ENCODE measurements around the gene RNF114.
A peak's percentile ranks its signal among the peaks of the same experiment; 100 is the strongest.

Gene RNF114

DNA sequence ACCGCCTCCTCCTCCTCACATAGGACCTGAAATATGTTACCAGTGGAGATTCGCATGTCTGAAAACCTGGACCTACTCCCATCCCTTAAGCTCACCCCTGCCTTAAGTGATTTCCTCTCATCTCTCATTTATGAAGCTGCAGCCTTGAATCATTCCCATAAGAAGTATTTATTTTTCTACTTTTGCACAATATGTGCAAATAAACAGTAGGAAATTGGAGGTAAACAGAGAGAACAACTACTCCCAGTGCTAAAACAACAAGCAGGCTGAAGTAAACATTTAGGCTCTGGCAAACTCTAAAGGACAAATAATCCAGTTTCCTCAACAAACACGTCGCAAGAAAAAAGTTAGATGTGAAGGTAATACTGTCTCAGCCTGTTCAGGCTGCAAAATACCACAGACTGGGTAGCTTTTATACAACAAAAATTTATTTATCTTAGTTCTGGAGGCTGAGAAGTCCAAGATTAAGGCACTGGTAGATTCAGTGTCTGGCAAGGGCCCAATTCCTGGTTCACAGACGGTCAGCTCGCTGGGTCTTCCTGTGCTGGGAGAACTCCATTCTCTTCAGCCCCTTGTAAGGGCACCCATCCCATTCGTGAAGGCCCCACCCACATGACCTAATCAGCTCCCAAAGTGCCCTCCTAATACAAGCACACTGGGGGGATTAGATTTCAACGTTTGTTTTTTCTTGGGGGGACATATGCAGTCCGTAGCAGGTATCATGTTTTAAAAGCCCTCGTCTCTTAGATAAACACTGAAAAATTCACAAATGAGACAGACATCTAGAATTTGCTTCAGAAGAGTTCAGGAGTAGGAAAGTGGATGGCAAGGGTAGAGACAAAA, 36.4 kb upstream of the RNF114 start:
- Histone ChIP-seq H3K4me3 (no peak overlapping the region), H3K27ac (no peak overlapping the region)

DNA sequence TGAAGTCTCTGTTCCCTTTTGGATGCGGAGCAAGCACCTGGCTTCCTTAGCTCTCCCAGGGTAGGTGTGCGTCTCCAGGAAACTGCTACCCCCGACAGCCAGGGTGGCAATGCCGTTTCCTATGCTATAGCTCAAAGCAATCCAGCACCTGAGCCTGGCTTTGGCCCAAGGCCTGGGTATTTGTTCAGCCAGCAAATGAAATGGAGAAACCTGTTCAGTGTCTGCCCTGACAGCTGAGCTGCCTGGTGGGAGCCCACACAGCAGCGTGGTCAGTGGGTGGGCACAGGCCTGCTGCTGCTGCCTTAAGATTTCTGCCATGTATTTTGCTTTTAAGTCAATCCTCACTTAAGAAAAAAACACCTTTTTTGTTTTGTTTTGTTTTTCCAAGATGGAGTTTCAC, 34.6 kb upstream of the RNF114 start:
- H3K4me3 ChIP-seq, result no peak overlapping the region
- no peak overlapping the region for H3K27ac ChIP-seq

DNA sequence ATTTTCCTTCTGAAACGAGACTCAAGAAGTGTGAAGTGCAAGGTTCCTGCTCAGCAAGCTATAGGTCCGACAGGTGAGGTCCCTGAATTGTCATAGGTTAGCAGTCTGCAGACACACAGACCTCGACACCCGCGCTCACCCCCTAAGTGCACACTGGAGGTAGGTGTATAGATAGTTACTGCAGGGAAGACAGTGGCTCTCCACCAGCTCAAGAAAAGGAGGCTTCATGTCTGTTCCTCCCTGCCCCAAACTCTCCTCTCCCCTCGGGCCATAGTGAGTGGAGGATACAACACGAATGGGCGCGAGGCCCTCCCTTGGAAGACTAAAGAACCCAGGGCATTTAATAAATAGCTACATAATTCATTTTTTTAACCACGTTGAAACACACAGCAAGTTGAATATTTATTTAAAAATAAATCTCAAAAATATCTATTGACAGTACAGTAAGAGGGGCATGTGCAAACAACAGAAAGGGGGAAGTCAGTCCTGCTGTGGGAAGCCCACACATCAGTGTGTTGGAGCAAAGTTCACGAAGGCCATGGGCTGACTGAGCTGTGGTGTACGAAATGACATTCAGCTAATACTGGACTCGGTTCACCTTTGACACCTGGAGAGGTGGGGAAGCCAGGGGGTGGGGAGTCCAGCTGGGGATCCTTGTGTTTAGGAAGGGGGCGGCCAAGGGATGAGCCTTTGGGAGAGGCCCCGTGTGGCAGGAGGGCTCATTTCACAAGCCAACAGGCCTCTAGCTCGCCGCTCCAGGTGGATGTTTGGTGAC, 31.6 kb upstream of the RNF114 start:
- Histone ChIP-seq H3K27ac (no peak overlapping the region), H3K4me3 (no peak overlapping the region)

DNA sequence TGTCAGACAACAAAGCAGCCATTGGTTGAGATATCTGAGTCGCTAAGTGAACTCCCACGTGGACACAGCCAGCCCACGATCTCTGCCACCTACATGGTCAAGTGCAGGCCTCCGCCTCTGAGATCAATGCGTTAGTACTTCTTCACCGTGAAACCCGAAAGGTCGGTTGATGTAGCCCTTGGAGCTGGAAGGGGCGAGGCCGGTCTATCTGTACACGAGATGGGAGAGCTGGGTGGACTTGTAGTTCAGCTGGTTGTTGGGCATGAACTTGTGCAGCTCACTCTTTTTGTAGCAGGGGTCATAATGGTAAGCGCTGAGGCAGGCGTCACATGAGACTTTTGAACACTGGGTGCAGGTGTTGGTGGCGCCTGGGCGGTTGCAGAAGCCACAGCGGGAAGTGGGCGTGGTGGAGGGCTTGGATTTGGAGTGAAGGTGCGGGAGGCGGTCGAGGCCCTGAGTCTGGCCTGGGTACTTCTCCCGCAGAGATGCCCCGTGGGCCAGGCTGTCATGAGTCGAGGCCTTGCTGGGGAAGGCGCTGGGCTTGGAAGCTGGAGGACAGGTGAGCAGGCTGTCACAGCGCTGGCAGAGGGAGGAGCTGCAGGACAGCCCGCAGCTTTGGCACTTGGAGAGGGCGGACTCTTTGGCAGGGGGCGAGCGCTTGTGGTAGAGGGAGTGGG, 30.6 kb upstream of the RNF114 start:
- Histone ChIP-seq H3K27ac (no peak overlapping the region), H3K4me3 (no peak overlapping the region)

DNA sequence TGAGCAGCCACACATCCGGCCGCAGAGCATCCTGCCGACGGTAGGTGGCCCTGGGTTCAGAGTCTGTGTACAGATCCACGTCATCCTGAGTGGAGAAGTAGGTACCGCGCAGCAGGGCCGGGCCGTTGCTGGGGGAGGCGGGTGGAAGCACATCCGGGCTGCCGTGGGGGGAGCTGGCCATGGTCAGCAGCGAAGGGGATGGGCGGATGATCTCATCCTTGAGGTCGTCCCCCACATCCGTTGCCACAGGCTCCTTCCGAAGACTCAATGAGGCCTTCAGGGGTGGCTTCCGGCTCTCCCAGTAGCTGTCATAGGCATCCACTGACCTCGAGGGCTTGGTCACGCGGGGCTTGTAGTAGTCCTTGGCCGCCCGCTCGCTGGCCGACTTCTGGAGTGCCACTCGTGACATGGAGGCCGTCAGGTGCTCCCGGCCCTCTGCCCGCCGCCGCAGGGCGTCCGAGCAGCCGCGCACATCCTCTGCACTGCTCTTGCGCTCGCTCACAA, 30.0 kb upstream of the RNF114 start:
- Histone ChIP-seq H3K27ac (no peak overlapping the region), H3K4me3 (no peak overlapping the region)

DNA sequence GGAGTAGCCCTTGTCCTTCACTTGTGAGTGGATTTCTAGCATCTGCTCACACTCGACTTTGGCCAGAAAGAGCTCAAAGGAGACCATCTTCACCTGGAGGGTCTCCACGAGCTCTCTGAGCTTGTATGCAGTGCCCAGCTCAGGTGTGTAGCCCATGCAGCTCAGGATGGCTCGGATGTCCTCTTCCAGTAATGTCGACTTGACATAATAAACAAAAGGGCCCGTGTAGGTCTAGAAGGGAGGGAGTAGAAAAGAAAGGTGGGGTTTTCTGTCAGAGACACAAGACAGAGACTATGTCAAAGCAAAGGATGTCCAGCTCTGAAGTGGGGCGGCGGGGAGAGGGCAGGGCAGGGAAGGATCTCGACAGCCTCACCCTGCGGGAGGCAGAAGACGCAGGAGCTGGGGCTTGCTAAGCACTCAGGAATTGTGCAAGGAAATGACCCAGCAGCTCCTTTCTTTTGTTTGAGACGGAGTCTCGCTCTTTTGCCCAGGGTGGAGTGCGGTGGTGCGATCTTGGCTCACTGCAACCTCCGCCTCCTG, 29.5 kb upstream of the RNF114 start:
- Histone ChIP-seq H3K27ac (no peak overlapping the region), H3K4me3 (no peak overlapping the region)

DNA sequence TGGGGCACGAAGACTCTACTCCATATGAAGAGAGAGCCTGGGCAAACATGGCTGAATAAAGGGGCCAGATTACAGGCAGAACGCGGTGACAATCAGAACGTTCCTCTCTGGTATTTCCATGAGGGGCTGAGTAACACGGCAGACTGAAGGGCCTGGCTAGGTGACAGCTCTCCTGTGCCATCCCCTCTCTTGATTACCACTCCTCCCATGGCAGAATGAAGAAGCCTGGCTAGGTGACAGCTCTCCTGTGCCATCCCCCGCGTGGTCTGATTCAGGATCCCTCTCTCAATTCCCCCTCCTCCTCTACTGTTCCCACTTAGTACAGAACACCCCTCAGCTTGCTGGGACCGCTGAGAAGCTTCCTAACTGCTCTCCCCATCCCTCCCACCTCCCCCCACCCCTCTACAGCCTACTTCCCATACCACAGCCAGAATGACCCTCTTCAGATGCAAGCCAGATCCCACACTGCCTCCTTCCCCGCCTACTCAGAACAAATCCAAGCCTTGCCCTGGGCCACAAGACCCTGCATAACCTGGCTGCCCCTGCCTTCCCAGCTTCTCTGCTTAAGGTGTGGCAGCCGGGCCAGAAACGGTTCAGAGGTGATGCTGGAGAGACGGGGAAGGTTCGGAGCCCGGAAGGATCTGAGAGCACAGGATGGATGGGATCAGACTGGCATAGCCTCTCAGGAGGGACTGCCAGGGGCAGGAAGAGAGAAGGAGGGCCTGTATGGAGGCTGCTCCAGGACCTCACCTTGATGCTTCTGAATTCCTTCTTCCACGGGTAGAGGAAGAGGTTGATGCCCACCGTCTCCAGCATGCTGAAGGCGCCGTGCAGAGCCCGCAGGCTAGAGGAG, 28.6 kb upstream of the RNF114 start:
- no peak overlapping the region for H3K4me3 ChIP-seq
- H3K27ac ChIP-seq, result peak overlapping the region in 2 of 21 experiments; percentile 3 to 21

DNA sequence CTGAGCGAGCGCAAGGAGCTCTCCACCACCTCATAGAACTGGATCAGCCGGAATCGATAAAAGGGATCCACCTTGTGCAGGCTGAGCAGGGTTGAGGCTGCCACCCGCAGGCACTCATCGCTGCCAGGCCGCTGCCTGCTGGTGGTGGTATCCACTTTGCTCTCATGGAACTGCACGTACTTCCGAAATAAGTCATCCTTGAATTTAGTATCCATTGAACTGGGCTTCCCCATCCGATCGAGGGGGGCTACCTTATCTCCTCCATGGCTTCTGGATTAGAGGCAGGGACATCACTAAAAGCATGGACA, 28.0 kb upstream of the RNF114 start:
- no peak overlapping the region for H3K27ac ChIP-seq
- H3K4me3 ChIP-seq, result no peak overlapping the region

DNA sequence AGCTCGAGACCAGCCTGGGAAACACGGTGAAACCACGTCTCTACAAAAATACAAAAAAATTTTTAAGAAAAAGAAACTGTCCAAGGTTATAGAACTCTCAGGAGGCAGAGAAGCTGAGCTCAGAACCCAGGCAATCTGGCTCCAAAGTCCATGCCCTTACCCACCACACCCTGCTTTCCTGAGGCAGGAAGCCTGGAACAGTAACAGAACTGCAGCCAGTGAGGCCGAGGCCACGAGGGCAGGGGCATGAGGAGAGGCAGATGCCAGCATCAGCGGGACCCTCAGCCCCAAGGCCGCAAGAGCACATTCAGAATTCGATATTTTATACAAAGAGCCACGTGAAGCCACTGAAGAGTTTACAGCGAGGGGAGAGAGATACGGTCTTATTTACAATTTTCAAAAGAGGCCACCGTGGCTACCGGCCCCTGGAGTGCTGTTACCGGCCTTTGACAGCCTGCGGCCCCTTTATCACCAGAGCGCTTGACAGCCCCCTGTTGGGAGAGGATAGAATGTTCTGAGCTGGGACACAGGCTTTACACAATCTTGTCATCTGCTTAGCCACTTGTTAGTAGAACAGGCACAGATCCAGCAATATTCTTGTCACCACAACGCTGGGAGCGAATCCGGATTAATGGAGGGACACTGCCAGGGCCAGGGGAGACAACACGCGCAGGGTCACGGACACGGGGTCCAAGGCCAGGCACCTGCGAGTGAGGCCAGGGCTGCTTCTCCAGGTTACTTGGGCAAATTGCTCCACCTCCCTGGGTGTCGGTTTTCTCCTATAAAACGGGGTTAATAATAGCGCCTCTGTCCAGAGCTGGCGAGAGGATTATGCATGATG, 26.5 kb upstream of the RNF114 start:
- Histone ChIP-seq H3K4me3 (no peak overlapping the region), H3K27ac (peak overlapping the region in 3 of 21 experiments; percentile 0 to 41 (median 26))

DNA sequence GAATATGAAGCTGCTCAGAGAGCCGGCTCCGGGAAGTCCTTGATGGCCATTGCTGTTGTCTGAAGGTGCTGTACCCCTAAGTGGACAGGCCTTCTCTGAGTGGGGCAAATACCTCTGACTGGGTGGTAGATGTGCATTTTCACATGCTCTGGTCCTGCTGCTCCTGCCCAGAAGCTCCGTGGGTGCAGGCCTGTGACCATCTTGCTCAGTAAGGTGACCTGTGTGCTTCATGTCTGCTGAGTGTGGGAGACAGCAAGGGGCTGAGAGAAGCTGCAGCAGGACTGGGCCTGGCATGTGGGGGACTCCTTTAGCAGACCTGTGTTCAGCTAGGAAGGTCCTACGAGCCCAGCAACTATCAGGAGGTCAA, 25.9 kb upstream of the RNF114 start:
- Histone ChIP-seq H3K27ac (peak overlapping the region in 2 of 21 experiments; percentile 0 to 13), H3K4me3 (no peak overlapping the region)

DNA sequence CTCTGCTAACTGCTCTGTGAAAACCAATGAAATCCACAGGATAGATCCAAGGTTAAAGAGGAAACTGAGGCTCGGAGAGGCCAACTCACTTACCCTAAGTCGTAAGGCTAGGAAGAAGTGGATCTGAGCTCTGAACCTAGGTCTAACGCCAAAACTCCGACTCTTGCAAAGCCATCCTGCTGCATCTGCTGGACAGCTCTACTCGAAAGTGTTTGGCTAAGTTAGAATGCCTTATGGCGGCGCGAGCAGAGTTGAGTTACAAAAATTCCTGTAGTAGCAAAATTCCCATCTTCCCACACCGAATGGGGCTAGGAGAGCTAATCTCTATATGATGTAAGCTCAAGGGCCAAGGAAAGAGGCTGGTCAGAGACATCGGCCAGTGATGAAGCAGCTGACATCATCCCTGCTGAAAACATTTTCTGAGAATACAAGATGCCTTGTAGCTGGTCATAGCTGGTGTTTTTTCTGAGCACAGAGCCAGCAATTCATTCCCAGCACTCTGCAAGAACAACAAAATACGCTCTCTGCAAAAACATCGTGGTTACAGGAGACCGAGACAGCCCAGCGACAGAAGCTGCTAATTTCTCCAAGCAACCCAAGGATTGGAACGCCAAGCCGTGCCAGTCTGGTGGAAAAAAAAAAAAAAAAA, 22.7 kb upstream of the RNF114 start:
- Histone ChIP-seq H3K4me3 (no peak overlapping the region), H3K27ac (no peak overlapping the region)

DNA sequence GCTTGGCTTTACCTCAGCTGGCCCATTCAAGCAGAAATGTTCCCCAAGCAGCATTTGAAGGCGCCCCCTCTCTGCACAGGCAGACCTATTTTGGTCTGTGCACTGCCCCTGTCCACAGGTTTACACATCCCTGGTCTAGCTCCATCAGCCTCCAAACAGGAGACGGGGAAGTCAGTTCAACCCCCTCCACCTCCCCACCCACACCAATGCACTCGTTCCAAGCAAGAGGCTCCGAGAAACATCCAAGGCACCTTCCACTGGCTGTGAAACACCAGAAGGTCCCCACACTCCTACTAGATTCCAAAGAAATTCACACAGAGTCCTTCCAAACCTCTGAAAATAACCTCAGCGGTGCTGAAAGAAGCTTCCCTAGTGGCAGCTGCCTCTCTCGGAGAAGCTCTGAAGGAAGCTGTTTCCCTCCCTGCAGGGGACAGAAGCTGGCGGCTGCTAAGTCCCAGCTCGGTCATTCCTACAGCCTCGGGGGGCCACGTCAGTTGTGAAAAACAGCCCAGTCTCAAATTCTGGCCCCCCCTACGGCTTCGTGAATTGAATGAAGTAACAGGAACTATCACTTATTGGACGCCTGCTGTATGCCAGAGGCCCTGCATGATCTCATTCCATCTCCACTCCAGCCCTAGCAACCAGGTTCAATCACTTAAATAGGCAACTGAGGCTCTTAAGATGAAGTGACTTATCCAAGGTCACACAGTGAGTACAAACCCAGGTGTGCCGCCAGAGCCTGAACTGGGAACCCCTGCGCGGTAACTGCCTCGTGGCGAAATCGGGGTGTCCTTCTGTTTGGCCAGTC, 21.7 kb upstream of the RNF114 start:
- peak overlapping the region; percentile 61 to 100 (median 99) for H3K27ac ChIP-seq
- peak overlapping the region; percentile 75 to 100 (median 93) for H3K4me3 ChIP-seq

DNA sequence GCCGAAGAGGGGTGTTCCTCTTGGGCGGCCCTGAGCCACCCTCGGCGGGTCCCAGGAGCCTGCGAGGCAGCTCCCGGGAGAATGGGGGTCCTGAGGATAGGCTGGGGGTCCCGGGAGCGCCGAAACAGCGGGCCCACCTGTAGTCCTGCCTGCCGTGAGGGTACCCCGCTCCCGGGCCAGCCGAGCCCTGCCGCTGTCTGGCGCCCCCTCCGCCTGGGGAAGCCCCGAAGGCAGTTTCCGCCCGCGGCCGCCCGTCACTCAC, 21.1 kb upstream of the RNF114 start:
- H3K27ac ChIP-seq, result peak overlapping the region; percentile 61 to 100 (median 99)
- peak overlapping the region; percentile 75 to 100 (median 93) for H3K4me3 ChIP-seq

DNA sequence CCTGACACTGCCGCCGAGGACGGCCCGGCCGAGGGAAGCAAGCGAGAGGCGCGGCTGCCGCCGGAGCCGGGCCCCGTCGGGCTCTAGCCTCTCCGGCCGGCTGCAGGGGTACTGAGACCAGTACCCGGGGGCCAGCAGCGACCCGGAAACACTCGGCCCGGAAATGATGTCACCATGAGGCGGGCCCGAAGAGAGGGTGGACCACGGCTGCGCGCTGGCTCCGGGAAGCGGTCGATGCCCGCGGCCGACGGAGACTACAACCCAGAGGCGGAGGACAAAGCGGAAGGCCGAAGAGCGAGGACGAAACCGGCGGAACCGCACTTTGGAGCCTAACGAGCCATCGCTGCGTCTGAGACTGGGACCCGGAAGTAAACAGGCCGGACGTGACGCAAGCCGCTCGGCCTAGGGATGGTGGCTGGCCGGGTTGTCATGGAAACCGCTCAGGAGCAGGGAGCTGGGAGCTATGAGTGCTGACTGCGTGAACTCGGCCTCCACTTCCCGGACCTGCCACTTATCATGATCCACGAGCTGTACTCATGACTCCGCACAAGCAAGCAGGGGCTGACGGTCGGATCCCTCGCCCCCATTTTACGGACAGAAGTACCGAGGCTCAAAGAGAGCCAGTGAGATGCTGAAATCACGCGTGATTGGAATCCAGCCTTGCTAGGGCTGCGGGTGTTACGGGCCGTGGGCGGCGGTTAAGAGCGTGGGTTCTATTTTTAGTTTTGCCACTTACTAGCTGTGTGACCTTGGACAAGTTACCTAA, 20.6 kb upstream of the RNF114 start, which contains the start of gene SPATA2:
Gene SPATA2, minus strand, starts transcription at position 150 of the 766 bp plus-strand sequence. CDS start 7,039 bp downstream, outside the sequence.
- Histone ChIP-seq H3K27ac (peak within 1 kb of the TSS; percentile 61 to 100 (median 99)), H3K4me3 (peak within 1 kb of the TSS; percentile 75 to 100 (median 93))

DNA sequence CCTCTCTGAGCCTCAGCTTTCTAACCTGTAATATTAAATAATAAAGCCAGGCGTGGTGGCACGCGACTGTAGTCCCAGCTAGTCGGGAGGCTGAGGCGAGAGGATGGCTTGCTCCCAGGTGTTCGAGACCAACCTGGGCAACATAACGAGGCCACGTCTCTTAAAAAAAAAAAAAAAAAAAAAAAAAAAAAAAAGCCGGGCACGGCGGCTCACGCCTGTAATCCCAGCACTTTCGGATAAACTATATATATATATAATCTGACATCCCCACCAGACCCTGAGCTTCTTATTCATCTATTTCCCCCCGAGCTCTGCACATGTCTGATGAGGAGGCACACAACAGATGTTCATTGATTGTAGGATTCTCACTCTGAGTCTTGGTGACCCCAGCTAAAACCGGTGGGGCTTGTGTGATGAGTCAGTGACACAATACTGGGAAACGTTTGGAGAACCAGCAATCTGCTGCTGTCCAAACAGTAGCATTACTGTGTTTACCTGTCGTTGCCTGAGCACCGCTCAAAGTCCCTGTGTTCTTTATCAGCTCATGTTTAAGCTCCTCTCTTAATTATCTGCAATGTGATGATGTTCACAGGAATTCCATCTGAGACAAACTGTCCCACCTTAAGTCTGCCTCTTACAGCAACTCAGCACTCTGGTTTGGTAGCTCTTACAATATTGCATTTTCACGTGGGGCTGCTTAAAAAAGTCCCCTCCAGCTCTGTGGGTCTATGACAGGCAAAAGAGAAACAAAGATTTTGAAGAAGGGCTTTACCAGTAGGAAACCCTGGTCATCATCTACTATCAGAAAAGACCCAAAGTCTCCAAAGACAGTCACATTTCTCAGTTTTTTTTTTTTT, 19.8 kb upstream of the RNF114 start:
- peak overlapping the region; percentile 75 to 100 (median 93) for H3K4me3 ChIP-seq
- H3K27ac ChIP-seq, result peak overlapping the region in 20 of 21 experiments; percentile 92 to 100 (median 99)

DNA sequence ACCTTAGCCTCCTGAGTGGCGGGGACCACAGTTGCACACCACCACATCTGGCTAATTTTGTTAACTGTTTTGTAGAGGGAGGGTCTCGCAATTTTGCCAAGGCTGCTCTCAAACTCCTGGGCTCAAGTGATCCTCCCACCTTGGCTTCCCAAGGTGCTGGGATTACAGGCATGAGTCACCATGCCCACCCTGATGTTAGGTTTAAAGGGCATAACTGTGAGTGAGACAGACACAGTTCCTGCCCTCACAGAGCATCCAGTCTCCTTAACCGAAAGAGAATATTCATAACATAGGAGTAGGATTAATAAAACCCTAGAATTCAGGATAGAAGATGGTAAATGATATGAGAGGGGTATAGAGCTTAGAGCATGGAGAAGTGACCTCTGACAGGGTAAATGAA, 17.8 kb upstream of the RNF114 start:
- no peak overlapping the region for H3K27ac ChIP-seq

More for the DNA sequence above, 17.8 kb upstream of the RNF114 start:
- H3K4me3 ChIP-seq, result no peak overlapping the region
